Endothelial cell of umbilical vein (primary cell): ENCODE measurements around the gene SIX1.

Experiments used
- POLR2A ChIP-seq: IDR thresholded peaks from 2 replicates; pipeline ENCODE4 v1.6.1; 2012; ENCODE audit warnings: low read depth, mild to moderate bottlenecking, control low read depth, low read length
- POLR2AphosphoS5 ChIP-seq: IDR thresholded peaks from 2 replicates; pipeline ENCODE4 v1.6.1; 2012; ENCODE audit warnings: low read depth, mild to moderate bottlenecking, control low read depth, low read length, moderate library complexity; ENCODE audit not compliant: insufficient read depth

GRCh38 chr14:60634153-60634552 lies 15.1 kb downstream of the SIX1 start:
- TF ChIP-seq POLR2AphosphoS5, result no peak
- TF ChIP-seq POLR2A, result no peak
